GM21528 (cell line): ENCODE results near the gene FOXL2NB.

Experiments
- ATAC-seq: cut with Tn5 transposase; IDR thresholded peaks from one replicate; pipeline ENCODE4 v1.9.1; 2021; ENCODE audit warnings: mild to moderate bottlenecking, moderate library complexity; ENCODE audit not compliant: unreplicated experiment, low FRiP score

Gene FOXL2NB

GRCh38 chr3:138928727-138929372, 18.2 kb upstream of the FOXL2NB start:
- no peak for ATAC-seq

GRCh38 chr3:138933068-138933668, 13.8 kb upstream of the FOXL2NB start:
- ATAC-seq = no peak

- ATAC-seq = no peak
Observed at GRCh38 chr3:138933981-138934691, 12.9 kb upstream of the FOXL2NB start.

- ATAC-seq = no peak
Observed at GRCh38 chr3:138935505-138935862, 11.5 kb upstream of the FOXL2NB start.

GRCh38 chr3:138935863-138936740, 10.9 kb upstream of the FOXL2NB start:
- no peak for ATAC-seq

GRCh38 chr3:138936741-138937689, 10.0 kb upstream of the FOXL2NB start:
- no peak for ATAC-seq

GRCh38 chr3:138937690-138938055, 9.3 kb upstream of the FOXL2NB start:
- no peak for ATAC-seq

- no peak for ATAC-seq
Observed at GRCh38 chr3:138938056-138938876, 8.8 kb upstream of the FOXL2NB start.

GRCh38 chr3:138938877-138939560, 8.0 kb upstream of the FOXL2NB start:
- ATAC-seq = no peak

- ATAC-seq = no peak
Observed at GRCh38 chr3:138939561-138940241, 7.3 kb upstream of the FOXL2NB start.

GRCh38 chr3:138940446-138940845, 6.6 kb upstream of the FOXL2NB start:
- no peak for ATAC-seq

GRCh38 chr3:138941259-138941885, 5.6 kb upstream of the FOXL2NB start:
- no peak for ATAC-seq

GRCh38 chr3:138942271-138942670, 4.7 kb upstream of the FOXL2NB start:
- ATAC-seq = no peak

- ATAC-seq = no peak
Observed at GRCh38 chr3:138942861-138943623, 4.0 kb upstream of the FOXL2NB start.

- ATAC-seq = no peak
Observed at GRCh38 chr3:138943724-138944653, 3.0 kb upstream of the FOXL2NB start.

GRCh38 chr3:138944654-138944928, 2.4 kb upstream of the FOXL2NB start:
- ATAC-seq = no peak
